ENCODE data around the gene PCDHAC1.
A peak's percentile ranks its signal among the peaks of the same experiment; 100 is the strongest.
"Not testable (repeated sequence)": the region's sequence is repeated elsewhere in the genome, so short reads cannot be mapped to it uniquely, and the experiment has no call there.

The PCDHAC1 gene

GRCh38 chr5:140925806-140926442 lies at the start of gene PCDHAC1:
Gene PCDHAC1 (plus strand): TSS chr5:140926299. CDS start chr5:140926893, 594 bp downstream.
- DNase-seq (ENCODE audit: low read depth, low spot score): peak; percentile 25

- DNase-seq (ENCODE audit: low read depth, low spot score): not testable (repeated sequence)
Measured at GRCh38 chr5:140876541-140877261, 49.4 kb upstream of the PCDHAC1 start.

- DNase-seq (ENCODE audit: low read depth, low spot score): no peak
Measured at GRCh38 chr5:140877262-140877581, 48.9 kb upstream of the PCDHAC1 start.

- no peak for DNase-seq (ENCODE audit: low read depth, low spot score)
Measured at GRCh38 chr5:140881889-140882590, 44.1 kb upstream of the PCDHAC1 start, which contains the start of gene PCDHA13. Gene PCDHA13 (plus strand): TSS chr5:140882124. CDS start chr5:140882269, 145 bp downstream.

GRCh38 chr5:140882591-140882899 lies 43.6 kb upstream of the PCDHAC1 start:
- DNase-seq (ENCODE audit: low read depth, low spot score): no peak

GRCh38 chr5:140883373-140883772 lies 42.7 kb upstream of the PCDHAC1 start:
- no peak for DNase-seq (ENCODE audit: low read depth, low spot score)

GRCh38 chr5:140883927-140884697 lies 42.0 kb upstream of the PCDHAC1 start:
- DNase-seq (ENCODE audit: low read depth, low spot score): no peak

- no peak for DNase-seq (ENCODE audit: low read depth, low spot score)
Measured at GRCh38 chr5:140916325-140916724, 9.8 kb upstream of the PCDHAC1 start.

GRCh38 chr5:140923601-140924000 lies 2.5 kb upstream of the PCDHAC1 start:
- no peak for DNase-seq (ENCODE audit: low read depth, low spot score)

- peak; percentile 65 for DNase-seq (ENCODE audit: low read depth, low spot score)
Measured at GRCh38 chr5:140926443-140927227, 536 bp downstream of the PCDHAC1 start.

- DNase-seq (ENCODE audit: low read depth, low spot score): peak; percentile 3
Measured at GRCh38 chr5:140927228-140927573, 1.1 kb downstream of the PCDHAC1 start.

GRCh38 chr5:140934964-140935606 lies 9.0 kb downstream of the PCDHAC1 start:
- no peak for DNase-seq (ENCODE audit: low read depth, low spot score)

- no peak for DNase-seq (ENCODE audit: low read depth, low spot score)
Measured at GRCh38 chr5:140946578-140946977, 20.5 kb downstream of the PCDHAC1 start.

GRCh38 chr5:140951636-140952035 lies 25.5 kb downstream of the PCDHAC1 start:
- no peak for DNase-seq (ENCODE audit: low read depth, low spot score)

GRCh38 chr5:140953234-140953633 lies 27.1 kb downstream of the PCDHAC1 start:
- DNase-seq (ENCODE audit: low read depth, low spot score): no peak

- no peak for DNase-seq (ENCODE audit: low read depth, low spot score)
Measured at GRCh38 chr5:140962190-140962589, 36.1 kb downstream of the PCDHAC1 start.

- no peak for DNase-seq (ENCODE audit: low read depth, low spot score)
Measured at GRCh38 chr5:140964356-140964755, 38.3 kb downstream of the PCDHAC1 start.

- DNase-seq (ENCODE audit: low read depth, low spot score): no peak
Measured at GRCh38 chr5:140965905-140966292, 39.8 kb downstream of the PCDHAC1 start.

- peak; percentile 76 for DNase-seq (ENCODE audit: low read depth, low spot score)
Measured at GRCh38 chr5:140966293-140967225, 40.5 kb downstream of the PCDHAC1 start, which contains the start of gene PCDHAC2. Gene PCDHAC2 (plus strand): TSS chr5:140966476. CDS start chr5:140966767, 291 bp downstream.

Data from iPS DF 19.7 (cell line).